ENCODE results near the gene HSPD1. TPM values are rescaled to one million over a fixed set of nuclear protein-coding genes. Genes with fewer than 3 reads are reported as not detected.

Gene HSPD1
- total RNA-seq, 1 donor from 2014 or later = 165 TPM

DNA sequence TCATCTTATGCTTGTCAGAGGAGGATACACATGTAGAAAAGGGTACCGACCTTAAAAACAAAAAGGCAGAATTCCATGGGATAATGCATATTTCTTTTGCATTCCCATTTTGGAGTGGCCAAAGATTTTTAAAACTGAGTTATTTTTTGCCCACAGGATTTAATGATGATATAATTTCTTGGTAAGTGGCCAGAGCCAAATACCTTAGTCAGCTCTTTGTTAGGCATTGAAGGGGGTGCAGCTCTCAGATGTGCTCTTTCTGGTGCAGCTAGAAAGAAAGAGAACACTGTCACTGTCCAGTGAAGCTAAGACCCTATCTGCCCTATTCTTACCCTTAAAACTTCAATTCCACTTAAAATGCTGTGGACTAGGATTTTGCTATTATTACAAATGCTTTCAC, 35.5 kb downstream of the HSPD1 start:
- peaks cover 34% of the 10 kb centered on the region for H3K36me3 Mint-ChIP-seq (ENCODE audit: unreplicated experiment)
- TF ChIP-seq CTCF (IDR thresholded peaks at IDR 0.05) = no peak
- H3K9me3 Mint-ChIP-seq (ENCODE audit: unreplicated experiment) = no peaks in the 10 kb centered on the region
- peaks cover 9% of the 10 kb centered on the region for H3K4me1 Mint-ChIP-seq (ENCODE audit: unreplicated experiment)
- DNase-seq (ENCODE audit: extremely low spot score, unreplicated experiment) = no peak
- H3K27ac Mint-ChIP-seq (ENCODE audit: unreplicated experiment) = no peak overlapping the region
- H3K4me3 Mint-ChIP-seq (ENCODE audit: unreplicated experiment) = no peak overlapping the region
- no peaks in the 10 kb centered on the region for H3K27me3 Mint-ChIP-seq (ENCODE audit: unreplicated experiment)

GRCh38 chr2:197461057-197461456, 38.6 kb downstream of the HSPD1 start:
- Mint-ChIP-seq H3K4me1 (ENCODE audit: unreplicated experiment) (peaks cover 12% of the 10 kb centered on the region), H3K9me3 (ENCODE audit: unreplicated experiment) (no peaks in the 10 kb centered on the region), H3K27me3 (ENCODE audit: unreplicated experiment) (no peaks in the 10 kb centered on the region), H3K36me3 (ENCODE audit: unreplicated experiment) (peaks cover 23% of the 10 kb centered on the region), H3K4me3 (ENCODE audit: unreplicated experiment) (no peak overlapping the region), H3K27ac (ENCODE audit: unreplicated experiment) (no peak overlapping the region)
- TF ChIP-seq CTCF (IDR thresholded peaks at IDR 0.05) = no peak
- DNase-seq (ENCODE audit: extremely low spot score, unreplicated experiment) = no peak

- H3K9me3 Mint-ChIP-seq (ENCODE audit: unreplicated experiment) = no peaks in the 10 kb centered on the region
- H3K27ac Mint-ChIP-seq (ENCODE audit: unreplicated experiment) = no peak overlapping the region
- H3K4me1 Mint-ChIP-seq (ENCODE audit: unreplicated experiment) = peaks cover 12% of the 10 kb centered on the region
- DNase-seq (ENCODE audit: extremely low spot score, unreplicated experiment) = no peak
- H3K36me3 Mint-ChIP-seq (ENCODE audit: unreplicated experiment) = peaks cover 21% of the 10 kb centered on the region
- H3K27me3 Mint-ChIP-seq (ENCODE audit: unreplicated experiment) = no peaks in the 10 kb centered on the region
- no peak overlapping the region for H3K4me3 Mint-ChIP-seq (ENCODE audit: unreplicated experiment)
- TF ChIP-seq CTCF (IDR thresholded peaks at IDR 0.05) = no peak
Observed at GRCh38 chr2:197460649-197461048, 39.0 kb downstream of the HSPD1 start.

DNA sequence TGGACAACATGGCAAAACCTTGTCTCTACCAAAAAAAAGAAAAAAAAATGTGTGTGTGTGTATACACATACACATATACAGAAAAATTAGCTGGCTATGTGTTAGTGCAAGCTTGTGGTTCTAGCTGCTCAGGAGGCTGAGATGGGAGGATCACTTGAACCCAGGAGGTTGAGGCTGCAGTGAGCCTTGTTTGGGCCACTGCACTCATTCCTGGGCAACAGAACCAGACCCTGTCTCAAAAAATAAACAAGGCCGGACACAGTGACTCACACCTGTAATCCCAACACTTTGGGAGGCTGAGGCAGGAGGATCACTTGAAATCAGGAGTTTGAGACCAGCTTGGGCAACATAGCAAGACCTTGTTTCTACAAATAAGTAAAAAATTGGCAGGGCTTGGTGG, 44.2 kb downstream of the HSPD1 start:
- no peaks in the 10 kb centered on the region for H3K27me3 Mint-ChIP-seq (ENCODE audit: unreplicated experiment)
- no peak overlapping the region for H3K27ac Mint-ChIP-seq (ENCODE audit: unreplicated experiment)
- no peak for TF ChIP-seq CTCF (IDR thresholded peaks at IDR 0.05)
- H3K36me3 Mint-ChIP-seq (ENCODE audit: unreplicated experiment) = peaks cover 5% of the 10 kb centered on the region
- no peak overlapping the region for H3K4me3 Mint-ChIP-seq (ENCODE audit: unreplicated experiment)
- peaks cover 23% of the 10 kb centered on the region for H3K4me1 Mint-ChIP-seq (ENCODE audit: unreplicated experiment)
- no peaks in the 10 kb centered on the region for H3K9me3 Mint-ChIP-seq (ENCODE audit: unreplicated experiment)
- no peak for DNase-seq (ENCODE audit: extremely low spot score, unreplicated experiment)

DNA sequence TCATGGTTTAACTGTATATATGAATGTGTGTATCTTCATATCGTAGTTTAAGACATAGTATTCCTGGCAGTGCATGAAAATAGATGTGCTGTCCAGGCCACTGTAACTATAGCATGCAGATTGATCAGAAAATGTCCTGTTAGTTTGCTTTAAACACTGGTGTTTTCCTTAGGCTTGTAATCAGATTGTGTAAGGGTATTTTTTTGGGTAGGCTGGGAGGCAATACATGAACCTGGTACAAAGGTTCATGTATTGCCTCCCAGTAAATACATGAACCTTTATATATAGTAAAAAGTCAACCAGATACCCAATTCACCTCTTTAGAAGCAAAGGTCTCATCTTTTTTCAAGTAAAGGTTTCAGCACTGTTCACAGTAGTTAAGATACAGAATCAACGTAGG, 44.7 kb downstream of the HSPD1 start:
- no peak for TF ChIP-seq CTCF (IDR thresholded peaks at IDR 0.05)
- H3K27ac Mint-ChIP-seq (ENCODE audit: unreplicated experiment) = peak overlapping the region; percentile 100
- H3K27me3 Mint-ChIP-seq (ENCODE audit: unreplicated experiment) = no peaks in the 10 kb centered on the region
- no peaks in the 10 kb centered on the region for H3K9me3 Mint-ChIP-seq (ENCODE audit: unreplicated experiment)
- no peak for DNase-seq (ENCODE audit: extremely low spot score, unreplicated experiment)
- H3K36me3 Mint-ChIP-seq (ENCODE audit: unreplicated experiment) = peaks cover 4% of the 10 kb centered on the region
- H3K4me3 Mint-ChIP-seq (ENCODE audit: unreplicated experiment) = peak overlapping the region; percentile 100
- peaks cover 23% of the 10 kb centered on the region for H3K4me1 Mint-ChIP-seq (ENCODE audit: unreplicated experiment)

Measured in osteocyte (in vitro differentiated cells).